Measurements from ENCODE around the gene PLCG2.

Gene PLCG2

DNA sequence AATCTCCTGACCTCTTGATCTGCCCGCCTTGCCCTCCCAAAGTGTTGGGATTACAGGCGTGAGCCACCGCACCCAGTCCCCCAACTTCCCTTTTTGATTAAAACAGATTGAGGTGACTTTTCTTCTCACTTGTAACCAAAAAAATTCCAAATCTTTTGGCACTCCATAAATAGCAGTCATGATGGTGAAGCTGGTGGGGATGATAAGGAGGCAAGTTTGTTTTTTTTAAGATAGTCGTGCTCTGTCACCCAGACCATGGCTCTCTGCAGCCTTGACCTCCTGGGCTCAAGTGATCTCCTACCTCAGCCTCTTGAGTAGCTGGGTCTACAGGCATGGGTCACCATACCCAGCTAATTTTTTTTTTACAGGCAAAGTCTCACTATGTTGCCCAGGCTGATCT, 34.7 kb upstream of the PLCG2 start:
- TF ChIP-seq TCF4 (CRISPR knock-in tag; IDR thresholded peaks at IDR 0.05; ENCODE audit: borderline replicate concordance) (no peak), BACH2 (CRISPR knock-in tag; IDR thresholded peaks at IDR 0.05; ENCODE audit: borderline replicate concordance) (no peak), ESRRG (CRISPR knock-in tag; IDR thresholded peaks at IDR 0.05) (no peak), TOX (CRISPR knock-in tag; IDR thresholded peaks at IDR 0.05; ENCODE audit: borderline replicate concordance) (no peak), GLIS3 (CRISPR knock-in tag; IDR thresholded peaks at IDR 0.05) (no peak), PPARA (CRISPR knock-in tag; IDR thresholded peaks at IDR 0.05; ENCODE audit: borderline replicate concordance) (no peak), ZNF8 (CRISPR knock-in tag; IDR thresholded peaks at IDR 0.05) (no peak), ZNF70 (CRISPR knock-in tag; IDR thresholded peaks at IDR 0.05) (no peak), ZNF565 (CRISPR knock-in tag; conservative IDR thresholded peaks at IDR 0.05; ENCODE audit: low read depth) (no peak), ARNTL (CRISPR knock-in tag; IDR thresholded peaks at IDR 0.05; ENCODE audit: borderline replicate concordance, low read depth) (no peak), ISL1 (CRISPR knock-in tag; IDR thresholded peaks at IDR 0.05) (no peak), SNAI2 (CRISPR knock-in tag; IDR thresholded peaks at IDR 0.05) (no peak), ZFP30 (CRISPR knock-in tag; IDR thresholded peaks at IDR 0.05) (no peak)
- TF ChIP-seq, protein P1, sequence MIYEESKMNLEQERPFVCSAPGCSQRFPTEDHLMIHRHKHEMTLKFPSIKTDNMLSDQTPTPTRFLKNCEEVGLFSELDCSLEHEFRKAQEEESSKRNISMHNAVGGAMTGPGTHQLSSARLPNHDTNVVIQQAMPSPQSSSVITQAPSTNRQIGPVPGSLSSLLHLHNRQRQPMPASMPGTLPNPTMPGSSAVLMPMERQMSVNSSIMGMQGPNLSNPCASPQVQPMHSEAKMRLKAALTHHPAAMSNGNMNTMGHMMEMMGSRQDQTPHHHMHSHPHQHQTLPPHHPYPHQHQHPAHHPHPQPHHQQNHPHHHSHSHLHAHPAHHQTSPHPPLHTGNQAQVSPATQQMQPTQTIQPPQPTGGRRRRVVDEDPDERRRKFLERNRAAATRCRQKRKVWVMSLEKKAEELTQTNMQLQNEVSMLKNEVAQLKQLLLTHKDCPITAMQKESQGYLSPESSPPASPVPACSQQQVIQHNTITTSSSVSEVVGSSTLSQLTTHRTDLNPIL (CRISPR knock-in tag; IDR thresholded peaks at IDR 0.05; ENCODE audit: low read depth), result no peak
- TF ChIP-seq, protein P2, sequence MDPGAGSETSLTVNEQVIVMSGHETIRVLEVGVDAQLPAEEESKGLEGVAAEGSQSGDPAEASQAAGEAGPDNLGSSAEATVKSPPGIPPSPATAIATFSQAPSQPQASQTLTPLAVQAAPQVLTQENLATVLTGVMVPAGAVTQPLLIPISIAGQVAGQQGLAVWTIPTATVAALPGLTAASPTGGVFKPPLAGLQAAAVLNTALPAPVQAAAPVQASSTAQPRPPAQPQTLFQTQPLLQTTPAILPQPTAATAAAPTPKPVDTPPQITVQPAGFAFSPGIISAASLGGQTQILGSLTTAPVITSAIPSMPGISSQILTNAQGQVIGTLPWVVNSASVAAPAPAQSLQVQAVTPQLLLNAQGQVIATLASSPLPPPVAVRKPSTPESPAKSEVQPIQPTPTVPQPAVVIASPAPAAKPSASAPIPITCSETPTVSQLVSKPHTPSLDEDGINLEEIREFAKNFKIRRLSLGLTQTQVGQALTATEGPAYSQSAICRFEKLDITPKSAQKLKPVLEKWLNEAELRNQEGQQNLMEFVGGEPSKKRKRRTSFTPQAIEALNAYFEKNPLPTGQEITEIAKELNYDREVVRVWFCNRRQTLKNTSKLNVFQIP (CRISPR knock-in tag; IDR thresholded peaks at IDR 0.05; ENCODE audit: borderline replicate concordance, low read depth), result no peak
- TF ChIP-seq, protein P3, sequence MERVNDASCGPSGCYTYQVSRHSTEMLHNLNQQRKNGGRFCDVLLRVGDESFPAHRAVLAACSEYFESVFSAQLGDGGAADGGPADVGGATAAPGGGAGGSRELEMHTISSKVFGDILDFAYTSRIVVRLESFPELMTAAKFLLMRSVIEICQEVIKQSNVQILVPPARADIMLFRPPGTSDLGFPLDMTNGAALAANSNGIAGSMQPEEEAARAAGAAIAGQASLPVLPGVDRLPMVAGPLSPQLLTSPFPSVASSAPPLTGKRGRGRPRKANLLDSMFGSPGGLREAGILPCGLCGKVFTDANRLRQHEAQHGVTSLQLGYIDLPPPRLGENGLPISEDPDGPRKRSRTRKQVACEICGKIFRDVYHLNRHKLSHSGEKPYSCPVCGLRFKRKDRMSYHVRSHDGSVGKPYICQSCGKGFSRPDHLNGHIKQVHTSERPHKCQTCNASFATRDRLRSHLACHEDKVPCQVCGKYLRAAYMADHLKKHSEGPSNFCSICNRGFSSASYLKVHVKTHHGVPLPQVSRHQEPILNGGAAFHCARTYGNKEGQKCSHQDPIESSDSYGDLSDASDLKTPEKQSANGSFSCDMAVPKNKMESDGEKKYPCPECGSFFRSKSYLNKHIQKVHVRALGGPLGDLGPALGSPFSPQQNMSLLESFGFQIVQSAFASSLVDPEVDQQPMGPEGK (CRISPR knock-in tag; IDR thresholded peaks at IDR 0.05; ENCODE audit: borderline replicate concordance), result no peak
- ATAC-seq, result no peak

DNA sequence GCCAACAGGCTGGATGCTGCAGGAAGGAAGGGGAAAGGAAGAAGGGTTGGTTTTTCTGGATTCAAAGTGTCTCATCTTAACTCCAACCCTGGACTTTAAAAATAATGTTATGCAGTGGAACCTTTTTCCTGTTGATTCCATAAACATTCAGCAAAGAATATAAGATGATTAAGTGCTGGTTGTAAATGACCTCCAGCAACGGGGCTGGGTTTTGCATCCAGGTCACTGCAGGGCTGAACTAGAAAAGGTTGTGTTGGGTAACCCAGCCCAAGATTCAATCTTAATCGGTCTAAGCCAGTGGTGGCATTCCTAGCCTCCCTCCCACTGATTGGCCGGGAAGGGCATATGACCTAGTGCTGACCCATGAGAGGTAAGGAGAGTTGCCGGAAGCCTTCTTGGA, 34.2 kb upstream of the PLCG2 start:
- TF ChIP-seq OSR1 (CRISPR knock-in tag; IDR thresholded peaks at IDR 0.05) (no peak), ZFP3 (CRISPR knock-in tag; IDR thresholded peaks at IDR 0.05) (no peak), BACH2 (CRISPR knock-in tag; IDR thresholded peaks at IDR 0.05; ENCODE audit: borderline replicate concordance) (no peak), PPARA (CRISPR knock-in tag; IDR thresholded peaks at IDR 0.05; ENCODE audit: borderline replicate concordance) (no peak), CSDC2 (CRISPR knock-in tag; IDR thresholded peaks at IDR 0.05) (no peak), RARB (CRISPR knock-in tag; IDR thresholded peaks at IDR 0.05) (no peak), ZNF565 (CRISPR knock-in tag; conservative IDR thresholded peaks at IDR 0.05; ENCODE audit: low read depth) (no peak)
- TF ChIP-seq, protein P3 (CRISPR knock-in tag; IDR thresholded peaks at IDR 0.05; ENCODE audit: borderline replicate concordance), result no peak
- TF ChIP-seq, protein P2 (CRISPR knock-in tag; IDR thresholded peaks at IDR 0.05; ENCODE audit: borderline replicate concordance, low read depth), result no peak
- ATAC-seq, result no peak

DNA sequence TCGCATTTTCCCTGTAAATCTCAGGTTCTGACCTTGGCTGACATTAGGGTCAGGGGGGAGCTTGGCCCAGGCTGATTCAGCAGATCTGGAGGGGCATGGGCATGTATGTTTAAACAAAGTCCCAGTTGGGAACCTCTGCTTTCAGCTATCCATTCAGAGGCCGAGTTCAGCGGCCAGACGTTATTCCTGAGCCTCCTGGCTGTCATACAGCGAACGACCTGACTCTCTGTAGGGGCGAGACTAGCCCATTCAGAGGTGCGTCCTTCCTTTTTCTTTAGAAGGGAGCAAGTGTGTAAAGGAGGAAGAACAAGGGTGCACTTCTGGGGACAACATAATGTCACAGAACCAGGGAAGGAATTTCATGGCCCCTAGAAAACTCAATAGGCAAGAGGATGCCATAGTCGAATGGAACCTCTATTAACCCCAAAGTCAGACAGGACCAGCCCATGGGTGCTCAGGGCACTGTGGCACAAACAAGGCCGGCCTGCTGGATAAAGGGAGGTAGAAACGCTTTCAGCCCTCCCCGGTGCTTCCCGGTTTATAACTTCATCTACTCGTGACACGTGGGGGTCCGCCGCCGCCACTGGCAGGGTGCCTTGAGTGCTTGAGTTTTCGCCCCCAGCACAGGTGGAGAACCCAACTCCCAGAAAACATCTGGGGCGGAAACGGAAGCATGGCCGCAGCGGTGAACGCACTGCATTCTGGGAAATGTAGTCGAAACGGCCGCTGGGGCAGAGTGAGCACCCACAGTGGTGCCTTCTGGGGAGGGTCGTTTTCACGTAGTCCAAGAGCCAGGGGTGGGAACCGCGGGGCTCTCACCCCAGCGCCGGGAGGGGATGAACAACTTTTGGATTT, 33.2 kb upstream of the PLCG2 start:
- peak; percentile 93 for ATAC-seq
- TF ChIP-seq, protein P4, sequence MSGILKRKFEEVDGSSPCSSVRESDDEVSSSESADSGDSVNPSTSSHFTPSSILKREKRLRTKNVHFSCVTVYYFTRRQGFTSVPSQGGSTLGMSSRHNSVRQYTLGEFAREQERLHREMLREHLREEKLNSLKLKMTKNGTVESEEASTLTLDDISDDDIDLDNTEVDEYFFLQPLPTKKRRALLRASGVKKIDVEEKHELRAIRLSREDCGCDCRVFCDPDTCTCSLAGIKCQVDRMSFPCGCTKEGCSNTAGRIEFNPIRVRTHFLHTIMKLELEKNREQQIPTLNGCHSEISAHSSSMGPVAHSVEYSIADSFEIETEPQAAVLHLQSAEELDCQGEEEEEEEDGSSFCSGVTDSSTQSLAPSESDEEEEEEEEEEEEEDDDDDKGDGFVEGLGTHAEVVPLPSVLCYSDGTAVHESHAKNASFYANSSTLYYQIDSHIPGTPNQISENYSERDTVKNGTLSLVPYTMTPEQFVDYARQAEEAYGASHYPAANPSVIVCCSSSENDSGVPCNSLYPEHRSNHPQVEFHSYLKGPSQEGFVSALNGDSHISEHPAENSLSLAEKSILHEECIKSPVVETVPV (CRISPR knock-in tag; IDR thresholded peaks at IDR 0.05), result no peak
- TF ChIP-seq BACH2 (CRISPR knock-in tag; IDR thresholded peaks at IDR 0.05; ENCODE audit: borderline replicate concordance) (0 out of 2 replicates have a peak, but pooled peaks have one; percentile 52), SNAI2 (CRISPR knock-in tag; IDR thresholded peaks at IDR 0.05) (no peak), PPARA (CRISPR knock-in tag; IDR thresholded peaks at IDR 0.05; ENCODE audit: borderline replicate concordance) (no peak), CSDC2 (CRISPR knock-in tag; IDR thresholded peaks at IDR 0.05) (no peak), ZNF8 (CRISPR knock-in tag; IDR thresholded peaks at IDR 0.05) (no peak), ARNTL (CRISPR knock-in tag; IDR thresholded peaks at IDR 0.05; ENCODE audit: borderline replicate concordance, low read depth) (no peak), ESRRG (CRISPR knock-in tag; IDR thresholded peaks at IDR 0.05) (no peak), GLIS3 (CRISPR knock-in tag; IDR thresholded peaks at IDR 0.05) (no peak), ZFP3 (CRISPR knock-in tag; IDR thresholded peaks at IDR 0.05) (no peak), ZC3H10 (CRISPR knock-in tag; IDR thresholded peaks at IDR 0.05) (no peak), OSR1 (CRISPR knock-in tag; IDR thresholded peaks at IDR 0.05) (no peak), RARB (CRISPR knock-in tag; IDR thresholded peaks at IDR 0.05) (no peak)
- TF ChIP-seq, protein P1 (CRISPR knock-in tag; IDR thresholded peaks at IDR 0.05; ENCODE audit: low read depth), result no peak
- TF ChIP-seq, protein P2 (CRISPR knock-in tag; IDR thresholded peaks at IDR 0.05; ENCODE audit: borderline replicate concordance, low read depth), result no peak
